Stimulated activated CD8-positive, alpha-beta memory T cell treated with anti-CD3 and anti-CD28 coated beads, Interleukin-4, amount 100 ng/mL, for 4 hours (primary cell): ENCODE data around the gene MIEF2.

Experiments used
- DNase-seq, 2 donors: peaks; one replicate each; pipeline ENCODE4 v3.0.0-alpha.2; 2020; ENCODE audit warnings: low read depth in 2 of 2, low spot score in 1 of 2

MIEF2 gene

GRCh38 chr17:18235743-18236256 lies 24.7 kb upstream of the MIEF2 start:
- no peak for DNase-seq

DNA sequence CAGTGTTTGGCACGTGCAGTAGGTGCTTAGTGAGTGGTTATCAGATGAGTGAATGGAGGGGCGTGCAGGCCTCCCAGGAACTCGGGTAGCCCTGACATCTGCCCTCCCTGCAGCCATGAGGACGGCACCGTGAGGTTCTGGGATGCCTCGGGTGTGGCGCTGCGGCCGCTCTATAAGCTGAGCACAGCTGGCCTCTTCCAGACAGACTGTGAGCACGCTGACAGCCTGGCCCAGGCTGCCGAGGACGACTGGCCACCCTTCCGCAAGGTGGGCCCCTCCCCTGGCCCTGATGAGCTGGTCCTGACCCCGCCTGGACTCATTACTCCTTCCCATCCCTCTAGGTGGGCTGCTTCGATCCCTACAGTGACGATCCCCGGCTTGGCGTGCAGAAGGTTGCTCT lies 24.0 kb upstream of the MIEF2 start:
- no peak for DNase-seq

GRCh38 chr17:18237461-18237860 lies 23.0 kb upstream of the MIEF2 start:
- DNase-seq = no peak

GRCh38 chr17:18238299-18238698 lies 22.2 kb upstream of the MIEF2 start:
- DNase-seq = no peak

- DNase-seq = no peak
Measured at GRCh38 chr17:18240449-18240848, 20.0 kb upstream of the MIEF2 start.

DNA sequence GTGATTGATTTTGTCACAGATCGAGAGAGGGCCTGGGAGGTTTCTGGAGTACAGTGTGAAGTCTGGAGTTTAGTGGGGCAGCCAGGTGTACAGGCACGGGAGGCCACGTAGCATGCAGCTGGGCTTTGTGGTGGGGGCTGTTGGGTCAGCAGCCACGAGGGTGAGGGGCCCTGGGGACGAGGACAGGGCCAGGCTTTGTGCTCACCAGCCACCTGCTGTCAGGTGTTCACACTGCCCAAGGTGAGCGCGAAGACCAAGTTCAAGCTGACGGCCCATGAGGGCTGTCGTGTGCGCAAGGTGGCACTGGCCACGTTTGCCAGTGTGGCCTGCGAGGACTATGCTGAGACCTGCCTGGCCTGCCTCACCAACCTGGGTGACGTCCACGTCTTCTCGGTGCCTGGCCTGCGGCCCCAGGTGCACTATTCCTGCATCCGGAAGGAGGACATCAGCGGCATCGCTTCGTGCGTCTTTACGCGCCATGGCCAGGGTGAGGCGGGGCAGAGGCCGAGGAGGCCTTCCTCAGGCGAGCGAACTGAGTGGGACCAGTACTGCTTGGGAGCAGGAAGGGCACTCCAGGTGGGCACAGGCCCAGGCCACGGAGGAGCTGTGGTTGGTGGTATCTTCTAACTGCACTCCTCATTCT lies 19.1 kb upstream of the MIEF2 start:
- DNase-seq = no peak

DNA sequence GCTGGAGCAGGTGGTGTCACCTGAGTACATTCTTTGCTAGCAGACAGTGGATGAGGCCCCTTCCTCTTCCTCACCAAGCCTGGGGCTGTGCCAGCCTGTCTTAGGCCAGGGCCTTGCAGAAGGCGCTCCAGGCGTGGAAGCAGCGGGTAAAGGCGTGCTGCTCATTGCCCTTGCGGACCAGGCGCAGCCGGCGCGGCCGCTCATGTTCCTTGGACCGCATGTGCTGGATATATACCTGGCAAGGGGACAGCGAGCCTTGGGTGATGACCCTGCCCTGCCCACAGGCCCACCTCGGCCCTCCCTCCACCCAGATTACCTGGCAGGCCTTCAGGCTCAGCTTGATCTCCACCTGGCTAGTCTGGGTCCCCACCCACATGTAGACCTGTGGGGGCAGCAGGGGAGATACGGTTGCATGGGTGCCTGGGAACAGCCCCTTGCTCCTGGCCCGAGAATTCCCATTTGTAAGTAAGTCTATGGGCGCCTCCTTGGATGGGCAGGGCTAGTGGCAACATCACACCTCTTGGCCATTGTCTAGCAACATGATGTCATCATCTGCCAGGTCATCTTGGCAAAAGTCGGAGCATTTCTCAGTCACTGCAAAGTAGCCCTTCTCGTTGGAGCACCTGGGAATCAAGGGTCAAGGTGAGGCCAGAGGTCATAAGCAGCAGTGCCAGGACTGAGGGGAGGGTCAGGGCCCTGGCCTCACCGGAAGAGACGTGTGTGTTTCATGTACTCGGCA lies 15.3 kb upstream of the MIEF2 start:
- DNase-seq = no peak

DNA sequence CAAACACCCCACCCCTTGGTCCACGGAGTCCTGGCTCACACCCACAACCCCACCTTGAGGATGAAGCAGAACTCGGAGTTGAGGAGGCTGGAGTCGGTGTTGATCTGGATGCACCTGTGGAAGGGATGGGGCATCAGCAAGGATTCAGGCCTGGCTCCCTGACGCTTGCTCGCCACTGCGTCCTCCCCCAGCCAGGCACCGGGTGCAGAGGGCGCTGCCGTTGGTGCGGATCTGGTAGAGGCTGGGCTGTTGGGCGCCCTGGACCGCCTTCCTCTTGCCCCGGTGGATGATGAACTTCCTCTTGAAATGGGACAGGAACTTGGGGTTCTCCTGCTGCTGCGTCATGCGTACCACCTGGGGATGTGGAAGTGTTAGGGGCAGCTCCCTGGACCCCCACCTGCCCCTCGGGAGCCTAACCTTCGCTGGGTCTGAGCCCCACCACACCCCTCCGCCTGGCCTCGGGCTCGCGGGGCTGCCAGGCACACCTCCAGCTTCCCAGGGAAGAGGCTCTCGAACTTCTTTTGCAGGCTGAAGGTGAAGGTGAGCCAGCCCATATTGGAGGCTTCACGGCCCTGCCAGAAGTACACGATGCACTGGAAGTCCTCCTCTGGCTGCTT lies 14.2 kb upstream of the MIEF2 start:
- DNase-seq = no peak

- no peak for DNase-seq
Measured at GRCh38 chr17:18246880-18247612, 13.4 kb upstream of the MIEF2 start.

GRCh38 chr17:18247613-18248001 lies 12.9 kb upstream of the MIEF2 start:
- DNase-seq = no peak

GRCh38 chr17:18248300-18248731 lies 12.1 kb upstream of the MIEF2 start:
- no peak for DNase-seq

DNA sequence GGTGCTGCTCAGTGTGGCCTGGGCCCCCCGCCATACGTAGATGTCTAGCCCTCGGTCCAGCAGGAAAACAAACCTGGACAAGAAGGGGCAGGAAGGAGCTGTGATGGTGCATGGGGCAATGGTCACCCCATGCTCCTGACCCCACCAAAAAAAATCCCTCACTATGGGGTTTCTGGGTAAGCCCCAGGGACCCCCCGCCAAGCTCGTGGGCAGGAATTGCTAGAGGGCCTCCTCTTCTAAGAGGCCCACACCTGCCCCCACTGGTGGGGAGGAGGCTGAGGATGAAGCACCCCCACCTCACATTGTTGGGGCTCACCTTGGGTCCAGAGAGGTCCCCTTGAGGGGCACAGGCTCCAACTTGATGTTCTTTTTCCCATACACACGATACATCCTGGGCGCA lies 11.7 kb upstream of the MIEF2 start:
- no peak for DNase-seq

- no peak for DNase-seq
Measured at GRCh38 chr17:18250259-18250658, 10.2 kb upstream of the MIEF2 start.

- DNase-seq = no peak
Measured at GRCh38 chr17:18250708-18251107, 9.8 kb upstream of the MIEF2 start.

DNA sequence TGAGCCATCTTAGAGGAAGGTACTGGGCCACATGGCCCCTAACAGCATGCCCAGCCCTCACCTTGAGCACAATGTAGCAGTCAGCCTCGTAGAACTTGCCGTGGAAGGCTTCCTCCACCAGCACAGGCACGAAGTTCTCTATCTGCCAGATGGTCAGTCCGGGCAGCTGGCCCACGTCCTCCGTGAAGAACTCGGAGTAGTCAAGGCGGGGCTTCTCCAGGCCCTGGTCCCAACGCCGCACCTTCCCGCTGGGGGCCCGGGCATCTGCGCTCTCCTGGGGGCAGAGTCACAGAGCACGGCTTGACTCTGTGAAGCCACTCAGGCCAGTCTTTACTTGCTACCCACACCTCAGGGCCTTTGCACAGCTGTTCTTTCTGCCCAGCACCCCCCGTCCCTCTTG lies 9.3 kb upstream of the MIEF2 start:
- no peak for DNase-seq

- DNase-seq = no peak
Measured at GRCh38 chr17:18252160-18252559, 8.3 kb upstream of the MIEF2 start.

DNA sequence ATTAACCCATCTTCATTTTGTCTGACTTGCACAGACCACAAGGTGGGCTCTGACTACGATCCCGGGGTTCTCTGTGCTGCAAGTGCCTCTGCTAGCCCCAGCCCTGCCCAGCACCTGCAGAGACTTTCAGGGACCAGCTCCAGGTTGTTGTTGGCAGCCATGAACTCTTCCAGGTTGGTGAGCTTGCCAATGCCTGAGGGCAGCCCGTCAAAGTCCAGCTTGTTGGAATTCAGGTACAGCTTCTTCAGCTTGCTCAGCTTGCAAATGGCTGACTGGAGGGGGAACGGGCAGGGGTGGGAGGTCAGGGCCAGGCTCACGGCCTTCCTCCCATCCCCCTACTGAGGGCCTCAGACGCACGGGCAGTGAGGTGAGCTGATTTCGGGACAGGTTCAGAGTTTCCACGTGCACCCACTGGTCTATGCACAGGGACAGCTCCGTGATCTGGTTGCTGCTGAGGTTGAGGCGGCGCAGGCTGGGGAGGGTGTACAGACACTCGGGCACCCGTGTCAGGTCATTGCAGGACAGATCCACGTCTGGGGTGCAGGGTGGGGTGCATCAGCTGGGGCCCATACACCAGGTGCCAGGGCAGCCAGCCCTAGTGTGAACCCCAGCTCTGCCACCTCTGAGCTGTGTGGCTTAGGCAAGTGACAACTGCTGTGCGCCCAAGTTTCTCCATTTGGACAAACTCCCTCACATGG lies 7.1 kb upstream of the MIEF2 start:
- no peak for DNase-seq

DNA sequence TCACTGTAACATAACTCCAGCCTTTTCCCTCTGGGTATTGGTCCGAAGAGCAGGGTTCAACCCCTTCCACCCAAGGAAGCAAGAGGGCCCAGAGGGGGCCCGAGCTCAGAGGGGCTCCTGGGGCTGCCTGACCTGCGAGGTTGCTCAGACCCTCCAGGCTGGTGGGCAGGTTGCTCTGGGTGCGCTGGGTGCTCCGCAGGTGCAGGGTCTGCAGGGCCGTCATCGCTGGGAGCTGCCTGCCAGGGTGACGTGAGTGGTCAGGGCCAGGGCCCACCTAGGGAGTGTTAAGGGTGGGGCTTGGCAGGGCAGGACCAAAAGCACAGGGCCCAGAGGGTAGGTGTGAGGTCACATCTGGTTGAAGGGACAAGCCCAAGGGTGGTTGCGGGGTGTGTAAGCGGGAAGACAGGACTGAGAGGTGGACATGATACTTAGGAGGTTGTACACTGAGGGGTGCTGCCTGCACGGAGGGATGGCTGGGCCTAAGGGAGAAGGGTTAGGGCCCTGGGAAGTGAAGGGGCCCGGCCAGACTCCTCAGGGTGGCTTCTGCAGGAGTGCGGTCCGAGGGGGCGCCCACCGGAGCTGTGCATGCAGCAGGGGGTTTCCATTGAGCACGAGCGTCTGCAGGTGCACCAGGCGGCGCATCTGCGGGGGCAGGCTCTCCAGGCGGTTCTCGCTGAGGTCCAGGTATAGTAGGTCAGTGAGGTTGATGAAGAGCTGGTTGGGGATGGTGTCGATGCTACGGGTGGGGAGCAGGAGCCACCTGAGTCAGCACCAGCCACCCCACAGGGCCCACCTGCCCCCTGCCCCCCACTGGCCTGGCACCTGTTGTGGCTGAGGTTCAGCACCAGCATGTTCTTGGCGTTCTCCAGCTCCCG lies 6.3 kb upstream of the MIEF2 start:
- no peak for DNase-seq

GRCh38 chr17:18254888-18255649 lies 5.4 kb upstream of the MIEF2 start:
- DNase-seq = no peak
